GM12878 (cell line): ENCODE results near the gene KRTAP10-11. TPM values are rescaled to one million over a fixed set of nuclear protein-coding genes. Genes with fewer than 3 reads are reported as not detected.

Experiments used
- ATAC-seq: fragments of 200-7000 bp; cut with Tn5 transposase; 3 replicates; pipeline ENCODE4 v1.9.1; 2020; ENCODE audit warnings: mild to moderate bottlenecking, moderate library complexity
- BruUV-seq: library from RNA; stranded (reverse); fragments of 400-500 nt; replicated peaks from 2 replicates; lab custom pipeline; 2021; lab: Mats Ljungman, UMichigan
- CTCF ChIA-PET: fragments of 300-600 bp; sonication (Branson Sonifier 250); formaldehyde crosslinking; extraction: SDS; loops from one replicate; lab custom pipeline; 2021; ENCODE audit warnings: inconsistent platforms; lab: Yijun Ruan, JAX
- POLR2A ChIA-PET: fragments of 350-600 bp; formaldehyde crosslinking; extraction: SDS; loops from one replicate; lab custom pipeline; 2021; ENCODE audit warnings: inconsistent platforms; lab: Charles Lee
- RAD21 ChIA-PET: fragments of 300-600 bp; sonication (Branson Sonifier 250); formaldehyde crosslinking; loops from one replicate; lab custom pipeline; 2023; ENCODE audit warnings: antibody characterized with exemption; ENCODE audit not compliant: unreplicated experiment; lab: Charles Lee
- SMC1A ChIA-PET: fragments of 300-600 bp; sonication (Branson Sonifier 250); formaldehyde crosslinking; loops from one replicate; lab custom pipeline; 2023; ENCODE audit not compliant: unreplicated experiment, uncharacterized antibody; lab: Charles Lee
- DNase-seq: peaks from one replicate; pipeline ENCODE4 v3.0.0-alpha.2; 2011; ENCODE audit warnings: low read depth, low spot score
- FAIRE-seq: peaks from 3 replicates; lab custom pipeline; 2011; peaks lifted over from hg19 to GRCh38; lab: Jason Lieb, UNC
- H2AFZ ChIP-seq: 2 replicates; pipeline ENCODE4 v1.6.0; 2011; ENCODE audit warnings: low read depth, low read length, control low read depth; ENCODE audit not compliant: control insufficient read depth
- H3K27ac ChIP-seq: 2 replicates; pipeline ENCODE4 v1.5.1; 2011; ENCODE audit warnings: control low read depth; ENCODE audit not compliant: control insufficient read depth, insufficient read depth
- H3K27me3 ChIP-seq, 2 experiments: replicated peaks in 1 of 2; 2 replicates each; pipeline versions ENCODE4 v1.6.0 to v1.6.1; 2011; ENCODE audit warnings: low read length in 1 of 2; ENCODE audit not compliant: control insufficient read depth in 2 of 2, insufficient read depth in 2 of 2
- H3K36me3 ChIP-seq, 2 experiments: 2 replicates each; pipeline ENCODE4 v1.5.1; 2011; ENCODE audit warnings: low read length in 1 of 2; ENCODE audit not compliant: control insufficient read depth in 2 of 2, insufficient read depth in 2 of 2
- H3K4me1 ChIP-seq: 2 replicates; pipeline ENCODE4 v1.6.1; 2011; ENCODE audit warnings: mild to moderate bottlenecking, low read length, moderate library complexity, mixed read lengths; ENCODE audit not compliant: control insufficient read depth, insufficient read depth
- H3K4me2 ChIP-seq: 2 replicates; pipeline ENCODE4 v1.6.0; 2011; ENCODE audit warnings: control low read depth; ENCODE audit not compliant: control insufficient read depth, insufficient read depth
- H3K4me3 ChIP-seq: fragments of 200-600 bp; sonication (generic); 2 replicates; pipeline ENCODE4 v1.5.1; 2016
- H3K79me2 ChIP-seq: 2 replicates; pipeline ENCODE4 v1.6.0; 2011; ENCODE audit warnings: low read length; ENCODE audit not compliant: control insufficient read depth, insufficient read depth
- H3K9ac ChIP-seq: 2 replicates; pipeline ENCODE4 v1.8.0; 2011; ENCODE audit warnings: low read length, control low read depth, mixed read lengths; ENCODE audit not compliant: control insufficient read depth, insufficient read depth
- H3K9me3 ChIP-seq: replicated peaks from 3 replicates; pipeline ENCODE4 v1.5.1; 2011; ENCODE audit warnings: mild to moderate bottlenecking, low read length; ENCODE audit not compliant: control insufficient read depth, insufficient read depth
- H4K20me1 ChIP-seq: 2 replicates; pipeline ENCODE4 v1.6.0; 2011; ENCODE audit not compliant: control insufficient read depth, insufficient read depth
- CREB1 ChIP-seq: IDR thresholded peaks from 2 replicates; pipeline ENCODE4 v1.6.1; 2012; ENCODE audit warnings: low read depth, mild to moderate bottlenecking, inconsistent platforms
- MEF2B ChIP-seq: fragments of 450-650 bp; IDR thresholded peaks from 2 replicates; pipeline ENCODE4 v1.6.1; 2018; ENCODE audit warnings: mild to moderate bottlenecking, moderate library complexity; ENCODE audit not compliant: partially characterized antibody, poor library complexity, severe bottlenecking
- PBX3 ChIP-seq: IDR thresholded peaks from 2 replicates; pipeline ENCODE4 v1.6.1; 2011; ENCODE audit warnings: mild to moderate bottlenecking, low read depth, low read length, moderate library complexity; ENCODE audit not compliant: insufficient replicate concordance
- WGBS: methylation state at CpG from one replicate; pipeline ENCODE4 v1.1.6; 2016; ENCODE audit warnings: low lambda C conversion rate; ENCODE audit not compliant: insufficient replicate concordance, insufficient coverage; ENCODE audit errors: missing lambda C conversion rate; 5-methylcytosine and 5-hydroxymethylcytosine counted together
- in situ Hi-C: fragments of 300-500 bp; cut with MboI; formaldehyde crosslinking; loops from 9 replicates; pipeline ENCODE4 v1.14.3; 2018; ENCODE audit warnings: mixed read lengths
- intact Hi-C: fragments of 100-400 bp; cut with micrococcal nuclease; formaldehyde crosslinking; loops from one replicate; pipeline ENCODE4 v1.14.2; 2022; ENCODE audit not compliant: unreplicated experiment
- polyA plus RNA-seq, 11 experiments: library from polyadenylated mRNA; depleted of rRNA in 4 of 11; unstranded in 6 of 11; stranded (reverse) in 5 of 11; fragments of >200 nt; fragmentation: Nextera tagmentation in 4 of 11; fragmentation: Illumina TruSeq in 1 of 11; extraction: Ambion mirVana in 4 of 11; extraction: Trizol in 1 of 11; gene quantifications; 1 replicate in 1 of 11; 2 replicates in 10 of 11; pipeline versions ENCODE4 v1.2.1 to v1.2.3, GENCODE V29; 2011 to 2016; ENCODE audit warnings: inconsistent platforms in 2 of 11, missing spikeins in 2 of 11, low read depth in 1 of 11
- total RNA-seq, 4 experiments: library from RNA; depleted of rRNA in 3 of 4; stranded (reverse); fragments of >200 nt in 3 of 4; fragmentation: Illumina TruSeq in 1 of 4; extraction: Trizol in 1 of 4; gene quantifications; 2 replicates each; pipeline versions ENCODE4 v1.2.1 to v1.2.3, GENCODE V29; 2013 to 2021
- TF ChIP-seq, protein P1 (sequence below): fragments of 150-350 bp; IDR thresholded peaks from 2 replicates; pipeline ENCODE4 v1.6.1; 2014; ENCODE audit warnings: mild to moderate bottlenecking, low read depth, low read length
- TF ChIP-seq, protein P2 (sequence below): fragments of 450-650 bp; IDR thresholded peaks from 2 replicates; pipeline ENCODE4 v1.6.1; 2014; ENCODE audit warnings: mild to moderate bottlenecking
- TF ChIP-seq, protein P3 (sequence below): IDR thresholded peaks from 2 replicates; pipeline ENCODE4 v1.6.1; 2012; ENCODE audit warnings: mild to moderate bottlenecking, low read depth, low read length

Gene KRTAP10-11
- total and polyA plus RNA-seq, 10 of the 15 experiments (the other 5 are each of a cell fraction or from before 2014, with no cell fraction given): not detected

DNA sequence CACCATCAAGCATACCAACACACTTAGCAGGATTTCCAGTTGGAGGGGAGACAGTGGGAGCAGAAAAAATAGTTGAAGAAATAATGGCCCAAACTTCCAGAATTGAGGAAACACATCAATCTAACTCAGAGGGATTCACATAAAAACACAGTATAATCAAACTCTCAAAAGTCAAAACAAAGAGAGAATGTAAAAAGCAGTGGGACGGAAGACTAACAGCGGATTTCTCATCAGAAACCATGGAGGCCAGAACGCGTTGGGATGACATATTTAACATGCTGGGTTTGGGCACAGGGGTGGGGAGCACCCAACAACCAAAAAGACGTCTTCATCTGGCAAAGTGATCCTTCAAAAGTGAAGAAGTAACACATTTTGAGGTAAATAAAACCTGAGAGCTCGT is 26.3 kb upstream of the KRTAP10-11 start:
- Histone ChIP-seq H3K79me2 (no peaks in the 10 kb centered on the region), H3K4me3 (no peak overlapping the region), H3K4me2 (no peak overlapping the region), H3K9ac (no peak overlapping the region), H3K4me1 (no peaks in the 10 kb centered on the region), H4K20me1 (no peaks in the 10 kb centered on the region), H3K36me3 (no peaks in the 10 kb centered on the region), H3K27me3 (no peaks in the 10 kb centered on the region), H3K9me3 (peaks cover 1% of the 10 kb centered on the region; the same call in 1 of the 3 replicates), H3K27ac (no peak overlapping the region), H2AFZ (no peak overlapping the region)
- CTCF ChIA-PET: no interaction called here
- no peak for ATAC-seq
- WGBS: 48% methylated on average over 6 of the region's 6 CpGs
- TF ChIP-seq, protein P1, sequence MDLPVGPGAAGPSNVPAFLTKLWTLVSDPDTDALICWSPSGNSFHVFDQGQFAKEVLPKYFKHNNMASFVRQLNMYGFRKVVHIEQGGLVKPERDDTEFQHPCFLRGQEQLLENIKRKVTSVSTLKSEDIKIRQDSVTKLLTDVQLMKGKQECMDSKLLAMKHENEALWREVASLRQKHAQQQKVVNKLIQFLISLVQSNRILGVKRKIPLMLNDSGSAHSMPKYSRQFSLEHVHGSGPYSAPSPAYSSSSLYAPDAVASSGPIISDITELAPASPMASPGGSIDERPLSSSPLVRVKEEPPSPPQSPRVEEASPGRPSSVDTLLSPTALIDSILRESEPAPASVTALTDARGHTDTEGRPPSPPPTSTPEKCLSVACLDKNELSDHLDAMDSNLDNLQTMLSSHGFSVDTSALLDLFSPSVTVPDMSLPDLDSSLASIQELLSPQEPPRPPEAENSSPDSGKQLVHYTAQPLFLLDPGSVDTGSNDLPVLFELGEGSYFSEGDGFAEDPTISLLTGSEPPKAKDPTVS: no peak
- intact Hi-C loops (no loop called here), in situ Hi-C loops (no loop called here)
- FAIRE-seq: no peak
- no TSS peak for BruUV-seq
- SMC1A ChIA-PET: no interaction called here
- POLR2A ChIA-PET: no interaction called here
- RAD21 ChIA-PET: interaction anchor here (1.3 kb wide), 1 partner anchor 123 kb away, joined by 3 read pairs; no protein-coding TSS in a partner anchor
- no peak for DNase-seq

DNA sequence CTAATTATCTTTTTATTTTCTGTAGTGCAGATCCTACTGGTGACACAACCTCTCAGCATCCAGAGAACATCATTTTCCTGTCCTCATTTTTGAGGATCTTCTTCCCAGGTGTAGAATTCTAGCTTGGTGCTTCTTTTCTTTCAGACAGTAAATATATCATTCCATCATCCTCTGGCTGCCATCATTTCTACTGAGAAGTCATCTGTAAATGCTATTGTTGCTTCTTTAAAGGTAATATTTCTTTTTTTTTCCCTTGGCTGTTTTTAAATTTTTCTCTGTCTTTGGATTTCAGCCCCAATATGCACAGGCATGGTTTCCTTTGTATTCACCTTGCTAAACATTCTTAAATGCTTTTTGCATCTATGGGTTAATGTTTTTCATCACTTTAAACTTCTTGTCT is 22.6 kb upstream of the KRTAP10-11 start:
- Histone ChIP-seq H3K4me3 (no peak overlapping the region), H2AFZ (no peak overlapping the region), H3K9me3 (peaks cover 1% of the 10 kb centered on the region; the same call in 1 of the 3 replicates), H3K27ac (no peak overlapping the region), H3K4me2 (no peak overlapping the region), H3K4me1 (no peaks in the 10 kb centered on the region), H3K79me2 (no peaks in the 10 kb centered on the region), H3K27me3 (no peaks in the 10 kb centered on the region), H3K36me3 (no peaks in the 10 kb centered on the region), H3K9ac (no peak overlapping the region), H4K20me1 (no peaks in the 10 kb centered on the region)
- SMC1A ChIA-PET: interaction anchor here (1.1 kb wide), 1 partner anchor 8 kb away, joined by 3 read pairs; no protein-coding TSS in a partner anchor
- RAD21 ChIA-PET: no interaction called here
- TF ChIP-seq MEF2B: no peak
- TF ChIP-seq PBX3: no peak
- TF ChIP-seq, protein P2, sequence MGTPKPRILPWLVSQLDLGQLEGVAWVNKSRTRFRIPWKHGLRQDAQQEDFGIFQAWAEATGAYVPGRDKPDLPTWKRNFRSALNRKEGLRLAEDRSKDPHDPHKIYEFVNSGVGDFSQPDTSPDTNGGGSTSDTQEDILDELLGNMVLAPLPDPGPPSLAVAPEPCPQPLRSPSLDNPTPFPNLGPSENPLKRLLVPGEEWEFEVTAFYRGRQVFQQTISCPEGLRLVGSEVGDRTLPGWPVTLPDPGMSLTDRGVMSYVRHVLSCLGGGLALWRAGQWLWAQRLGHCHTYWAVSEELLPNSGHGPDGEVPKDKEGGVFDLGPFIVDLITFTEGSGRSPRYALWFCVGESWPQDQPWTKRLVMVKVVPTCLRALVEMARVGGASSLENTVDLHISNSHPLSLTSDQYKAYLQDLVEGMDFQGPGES: no peak
- no peak for TF ChIP-seq CREB1
- TF ChIP-seq, protein P3, sequence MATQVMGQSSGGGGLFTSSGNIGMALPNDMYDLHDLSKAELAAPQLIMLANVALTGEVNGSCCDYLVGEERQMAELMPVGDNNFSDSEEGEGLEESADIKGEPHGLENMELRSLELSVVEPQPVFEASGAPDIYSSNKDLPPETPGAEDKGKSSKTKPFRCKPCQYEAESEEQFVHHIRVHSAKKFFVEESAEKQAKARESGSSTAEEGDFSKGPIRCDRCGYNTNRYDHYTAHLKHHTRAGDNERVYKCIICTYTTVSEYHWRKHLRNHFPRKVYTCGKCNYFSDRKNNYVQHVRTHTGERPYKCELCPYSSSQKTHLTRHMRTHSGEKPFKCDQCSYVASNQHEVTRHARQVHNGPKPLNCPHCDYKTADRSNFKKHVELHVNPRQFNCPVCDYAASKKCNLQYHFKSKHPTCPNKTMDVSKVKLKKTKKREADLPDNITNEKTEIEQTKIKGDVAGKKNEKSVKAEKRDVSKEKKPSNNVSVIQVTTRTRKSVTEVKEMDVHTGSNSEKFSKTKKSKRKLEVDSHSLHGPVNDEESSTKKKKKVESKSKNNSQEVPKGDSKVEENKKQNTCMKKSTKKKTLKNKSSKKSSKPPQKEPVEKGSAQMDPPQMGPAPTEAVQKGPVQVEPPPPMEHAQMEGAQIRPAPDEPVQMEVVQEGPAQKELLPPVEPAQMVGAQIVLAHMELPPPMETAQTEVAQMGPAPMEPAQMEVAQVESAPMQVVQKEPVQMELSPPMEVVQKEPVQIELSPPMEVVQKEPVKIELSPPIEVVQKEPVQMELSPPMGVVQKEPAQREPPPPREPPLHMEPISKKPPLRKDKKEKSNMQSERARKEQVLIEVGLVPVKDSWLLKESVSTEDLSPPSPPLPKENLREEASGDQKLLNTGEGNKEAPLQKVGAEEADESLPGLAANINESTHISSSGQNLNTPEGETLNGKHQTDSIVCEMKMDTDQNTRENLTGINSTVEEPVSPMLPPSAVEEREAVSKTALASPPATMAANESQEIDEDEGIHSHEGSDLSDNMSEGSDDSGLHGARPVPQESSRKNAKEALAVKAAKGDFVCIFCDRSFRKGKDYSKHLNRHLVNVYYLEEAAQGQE: no peak
- FAIRE-seq (no peak), DNase-seq (no peak), ATAC-seq (no peak)
- POLR2A ChIA-PET: no interaction called here
- in situ Hi-C loops (no loop called here), intact Hi-C loops (no loop called here)
- no TSS peak for BruUV-seq
- CTCF ChIA-PET: no interaction called here
